Mammary microvascular endothelial cell (primary cell): Measurements from ENCODE around the gene TGM6. TPM values are rescaled to one million over a fixed set of nuclear protein-coding genes. Genes with fewer than 3 reads are reported as not detected.

Source experiments
- total RNA-seq: library from RNA; depleted of rRNA; stranded (reverse); fragments of >200 nt; gene quantifications from 2 replicates; pipeline ENCODE4 v1.2.3, GENCODE V29; 2015

TGM6 gene
- total RNA-seq, result not detected in 2 replicates

GRCh38 chr20:2380601-2381000, at the start of gene TGM6:
Gene TGM6 (plus strand): TSS chr20:2380901. CDS start chr20:2380969, 68 bp downstream.

GRCh38 chr20:2470423-2471193, 89.9 kb downstream of the TGM6 start, which contains the start of gene SNRPB:
Gene SNRPB (minus strand): TSS chr20:2470789. CDS start chr20:2470690, 99 bp downstream.

Other genes with a start within 250 kb of the TGM6 start
- not detected in 2 replicates for gene TGM3, start 84.9 kb upstream of the TGM6 start, total RNA-seq
- gene SNRPB, start 89.9 kb downstream of the TGM6 start, total RNA-seq, result 745 and 757 TPM in 2 replicates
- gene ZNF343, start 128.0 kb downstream of the TGM6 start, total RNA-seq, result 5.7 and 6.1 TPM in 2 replicates
- gene TMC2, start 155.7 kb downstream of the TGM6 start, total RNA-seq, result not detected in 2 replicates